ENCODE data around the gene ACACB.

Gene ACACB

DNA sequence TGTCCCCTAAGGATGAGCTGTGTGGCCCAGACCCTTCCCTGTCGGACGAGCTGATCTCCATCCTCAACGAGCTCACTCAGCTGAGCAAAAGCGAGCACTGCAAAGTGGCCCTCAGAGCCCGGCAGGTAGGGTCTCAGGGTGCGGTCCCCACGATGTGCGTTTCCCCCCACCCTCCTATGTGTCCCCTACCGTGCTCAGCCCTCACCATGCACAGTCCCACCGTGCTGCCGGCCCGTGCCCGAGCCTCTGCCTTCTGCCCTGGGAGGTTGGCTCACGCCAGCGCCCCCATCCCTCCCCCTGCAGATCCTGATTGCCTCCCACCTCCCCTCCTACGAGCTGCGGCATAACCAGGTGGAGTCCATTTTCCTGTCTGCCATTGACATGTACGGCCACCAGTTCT lies 106.1 kb downstream of the ACACB start:
- DNase-seq: no peak

DNA sequence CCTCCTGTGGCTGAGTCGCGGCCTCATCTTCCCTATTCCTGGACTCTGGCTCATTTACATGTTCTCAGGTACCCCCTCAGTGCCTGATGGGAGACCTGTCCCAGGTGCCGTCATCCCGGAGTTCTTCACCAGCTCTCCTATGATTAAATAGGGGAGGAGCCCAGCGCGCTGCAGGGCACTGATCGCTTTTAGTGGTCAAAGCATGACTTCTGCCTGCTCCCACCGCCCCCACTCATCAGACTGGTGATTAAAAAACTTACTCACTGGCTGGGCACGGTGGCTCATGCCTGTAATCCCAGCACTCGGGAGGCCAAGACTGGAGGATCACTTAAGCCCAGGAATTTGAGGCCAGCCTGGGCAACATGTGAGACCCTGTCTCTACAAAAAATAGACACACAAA lies 106.8 kb downstream of the ACACB start:
- no peak for DNase-seq

DNA sequence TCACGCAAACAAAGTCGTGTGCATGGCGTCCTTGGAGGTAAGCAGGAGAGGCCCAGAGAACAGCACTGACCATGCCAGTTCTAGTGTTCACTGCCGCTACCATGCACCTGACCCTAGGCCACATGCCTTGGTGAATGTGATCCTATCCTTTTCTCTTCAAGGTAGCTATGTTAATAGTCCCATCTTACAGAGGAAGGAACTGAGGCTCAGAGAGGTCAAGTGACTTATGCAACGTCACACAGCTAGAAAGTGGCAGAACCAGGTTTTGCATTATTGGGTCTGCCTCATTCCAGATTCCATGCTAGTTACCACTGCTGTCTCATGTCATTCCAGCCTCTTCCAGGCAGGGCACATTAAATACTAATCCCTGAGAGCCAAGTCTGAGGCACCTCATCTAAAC lies 107.5 kb downstream of the ACACB start:
- DNase-seq: no peak

DNA sequence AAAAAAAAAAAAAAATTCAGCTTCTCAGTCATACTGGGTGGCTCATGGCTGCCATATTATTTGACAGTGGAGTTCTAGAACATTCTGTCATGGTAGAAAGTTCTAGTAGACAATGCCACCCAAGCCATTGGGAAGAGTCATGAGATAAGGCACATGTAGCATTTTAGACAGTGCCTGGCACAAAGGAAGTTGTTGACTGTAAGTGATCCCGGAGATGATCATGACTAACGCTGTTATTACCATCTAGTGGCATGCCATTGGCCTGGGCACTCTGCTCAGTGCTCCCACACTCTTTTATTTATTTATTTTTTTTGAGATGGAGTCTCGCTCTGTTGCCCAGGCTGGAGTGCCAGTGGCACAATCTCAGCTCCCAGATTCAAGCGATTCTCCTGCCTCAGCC lies 112.3 kb downstream of the ACACB start:
- DNase-seq: no peak

DNA sequence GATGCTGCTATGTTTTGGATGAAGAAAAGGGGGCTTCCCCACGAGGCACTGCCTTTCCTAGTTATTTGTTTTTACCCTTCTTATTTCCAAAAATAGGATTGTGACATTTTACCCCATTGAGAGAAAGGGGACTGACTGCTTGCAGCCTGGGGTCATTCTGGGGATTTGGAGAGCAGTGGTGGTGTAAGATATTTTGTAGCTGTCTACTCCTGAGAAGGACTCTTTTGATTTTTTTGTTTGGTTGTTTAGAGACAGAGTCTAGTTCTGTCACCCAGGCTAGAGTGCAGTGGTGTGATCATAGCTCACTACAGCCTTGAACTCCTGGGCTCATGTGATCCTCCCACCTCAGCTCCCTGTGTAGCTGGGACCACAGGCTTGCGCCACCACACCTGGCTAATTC lies 113.8 kb downstream of the ACACB start:
- DNase-seq: no peak

DNA sequence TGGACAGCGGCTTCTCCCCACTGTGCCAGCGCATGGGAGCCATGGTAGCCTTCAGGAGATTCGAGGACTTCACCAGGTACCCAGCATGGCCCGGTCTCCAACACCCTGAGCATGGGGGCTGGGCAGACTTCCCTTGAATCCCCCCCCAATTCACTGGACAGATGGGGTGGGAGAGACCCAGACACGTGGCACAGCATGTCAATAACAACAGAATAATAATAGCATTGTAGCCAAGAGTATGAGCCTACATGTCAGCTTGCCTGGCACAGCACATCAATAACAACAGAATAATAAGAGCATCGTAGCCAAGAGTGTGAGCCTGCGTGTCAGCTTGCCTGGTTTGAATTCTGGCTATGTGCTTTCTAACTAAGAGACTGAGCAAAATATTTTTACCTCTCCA lies 116.3 kb downstream of the ACACB start:
- DNase-seq: no peak

DNA sequence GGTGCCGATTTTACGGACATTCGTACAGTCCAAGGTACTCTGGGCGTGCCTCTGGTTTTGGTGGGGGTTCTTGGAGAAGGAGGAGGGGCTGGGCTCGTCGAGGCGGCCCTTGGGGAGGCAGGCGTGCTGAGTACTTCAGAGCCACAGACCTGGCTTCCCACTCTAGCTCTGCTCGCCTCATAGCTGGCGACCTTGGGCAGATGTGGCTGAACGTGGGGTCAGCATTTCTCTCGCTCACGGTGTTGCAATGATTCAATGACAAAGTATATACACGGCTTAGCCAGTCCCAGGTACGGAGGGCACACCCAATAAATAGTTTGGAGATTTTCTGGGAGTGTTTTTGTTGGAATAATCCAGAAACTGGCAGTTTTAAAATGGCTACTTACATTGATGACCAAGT lies 117.6 kb downstream of the ACACB start:
- no peak for DNase-seq

DNA sequence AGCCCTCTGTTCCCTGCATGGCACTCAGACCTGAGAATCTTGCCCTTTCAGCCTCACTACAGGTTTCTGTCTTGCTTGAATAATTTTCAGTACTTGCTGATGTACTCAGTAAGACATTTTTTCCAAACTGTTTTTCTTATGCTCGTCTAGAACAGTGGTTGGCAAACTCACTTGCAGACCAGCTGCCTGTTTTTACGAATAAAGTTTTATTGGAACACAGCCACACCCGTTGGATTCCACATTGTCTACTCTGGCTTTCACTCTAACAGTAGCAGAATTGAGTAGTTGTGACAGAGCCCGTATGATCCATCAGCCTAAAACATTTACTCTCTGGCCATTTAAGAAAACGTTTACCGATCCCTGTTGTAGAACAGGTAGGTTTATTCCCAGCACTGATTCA lies 119.9 kb downstream of the ACACB start:
- DNase-seq: no peak

DNA sequence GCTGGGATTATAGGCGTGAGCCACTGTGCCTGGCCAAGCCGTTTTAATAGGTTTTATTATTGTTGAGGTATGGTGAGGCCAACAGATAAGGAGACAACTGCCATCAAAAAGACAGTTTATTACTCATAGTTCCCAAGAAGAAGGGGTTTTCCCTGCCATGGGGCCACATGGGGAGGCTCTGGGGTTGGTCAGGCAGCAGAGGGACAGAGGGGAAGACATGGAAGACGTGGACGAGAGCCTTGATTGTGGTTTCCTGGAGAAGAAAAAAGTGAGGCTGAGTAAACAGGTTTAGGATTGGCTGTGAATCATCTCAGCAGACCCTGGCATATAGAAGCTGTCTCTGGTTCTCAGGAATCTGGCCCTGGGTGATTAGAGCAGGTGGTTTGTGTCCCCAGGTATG lies 122.8 kb downstream of the ACACB start:
- DNase-seq: no peak

DNA sequence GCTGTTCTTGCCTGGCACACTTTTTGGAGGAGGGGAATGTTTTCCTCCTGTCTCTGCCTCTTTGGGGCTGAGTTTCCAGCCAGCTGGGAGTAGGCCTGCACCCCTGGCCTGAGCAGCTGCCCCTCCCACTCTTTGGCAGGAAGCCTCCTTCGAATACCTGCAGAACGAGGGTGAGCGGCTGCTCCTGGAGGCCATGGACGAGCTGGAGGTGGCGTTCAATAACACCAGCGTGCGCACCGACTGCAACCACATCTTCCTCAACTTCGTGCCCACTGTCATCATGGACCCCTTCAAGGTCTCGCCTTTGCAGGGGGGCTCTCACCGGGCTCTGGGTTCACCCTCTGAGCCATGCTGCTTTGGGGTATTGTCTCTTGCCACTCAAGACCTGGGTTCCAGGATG lies 123.3 kb downstream of the ACACB start:
- no peak for DNase-seq

DNA sequence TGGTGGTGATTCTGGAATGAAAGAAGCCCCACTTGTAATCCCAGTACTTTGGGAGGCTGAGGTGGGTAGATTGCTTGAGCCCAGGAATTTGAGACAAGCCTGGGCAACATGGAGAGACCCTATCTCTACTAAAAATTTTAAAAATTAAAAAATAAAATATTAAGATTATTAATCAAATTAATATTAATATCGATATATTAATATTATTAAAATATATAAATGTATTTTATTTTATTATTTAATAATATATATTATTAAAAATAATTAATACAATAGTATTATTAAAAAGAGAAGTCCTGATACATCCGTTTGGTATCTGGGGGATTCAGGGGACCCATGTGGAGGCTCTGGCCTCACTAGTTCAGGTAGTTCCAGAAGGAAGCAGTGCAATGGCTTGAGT lies 124.0 kb downstream of the ACACB start:
- no peak for DNase-seq

DNA sequence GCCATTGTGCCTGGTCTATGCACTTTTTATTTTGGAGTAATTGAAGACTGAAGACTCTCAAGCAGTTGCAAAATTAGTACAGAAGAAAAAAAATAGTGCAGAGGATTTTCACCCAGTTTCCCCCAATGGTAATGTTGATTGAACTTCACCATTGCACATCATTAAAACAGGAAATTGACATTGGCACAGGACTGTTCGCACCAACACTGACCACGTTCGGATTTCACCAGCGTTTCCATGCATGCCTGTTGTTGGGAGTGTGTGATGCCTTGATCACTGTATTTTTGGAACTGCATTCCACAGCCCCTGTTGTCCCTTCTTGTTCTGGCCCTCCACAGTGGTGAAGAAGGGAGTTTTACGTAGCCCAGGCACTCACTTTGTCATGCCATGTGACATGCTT lies 125.5 kb downstream of the ACACB start:
- no peak for DNase-seq

DNA sequence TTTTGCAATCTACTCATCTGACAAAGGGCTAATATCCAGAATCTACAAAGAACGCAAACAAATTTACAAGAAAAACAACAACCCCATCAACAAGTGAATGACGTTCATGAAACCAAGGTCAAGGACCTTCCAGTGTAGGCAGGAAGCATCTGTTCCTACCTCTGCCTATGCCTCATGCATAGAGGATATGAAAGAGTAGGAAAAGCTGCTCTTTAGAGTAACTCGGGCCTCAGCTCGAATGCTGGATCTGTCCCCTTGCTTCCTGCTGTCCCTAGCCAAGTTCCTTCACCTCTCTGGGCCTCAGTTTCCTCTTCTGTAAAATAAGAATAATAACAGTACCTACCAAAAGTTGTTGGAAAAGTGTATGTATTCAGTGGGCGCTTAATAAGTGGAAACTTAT lies 127.7 kb downstream of the ACACB start:
- no peak for DNase-seq

DNA sequence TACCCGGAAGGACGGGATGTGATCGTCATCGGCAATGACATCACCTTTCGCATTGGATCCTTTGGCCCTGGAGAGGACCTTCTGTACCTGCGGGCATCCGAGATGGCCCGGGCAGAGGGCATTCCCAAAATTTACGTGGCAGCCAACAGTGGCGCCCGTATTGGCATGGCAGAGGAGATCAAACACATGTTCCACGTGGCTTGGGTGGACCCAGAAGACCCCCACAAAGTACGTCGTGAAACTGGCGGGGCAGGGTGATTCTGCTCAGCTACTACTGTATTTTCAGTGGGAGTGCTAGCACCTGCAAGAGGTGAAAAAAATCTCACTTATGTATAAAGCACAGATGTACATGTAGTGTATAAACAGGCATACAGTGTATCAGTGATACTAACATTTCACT lies 129.8 kb downstream of the ACACB start:
- no peak for DNase-seq

DNA sequence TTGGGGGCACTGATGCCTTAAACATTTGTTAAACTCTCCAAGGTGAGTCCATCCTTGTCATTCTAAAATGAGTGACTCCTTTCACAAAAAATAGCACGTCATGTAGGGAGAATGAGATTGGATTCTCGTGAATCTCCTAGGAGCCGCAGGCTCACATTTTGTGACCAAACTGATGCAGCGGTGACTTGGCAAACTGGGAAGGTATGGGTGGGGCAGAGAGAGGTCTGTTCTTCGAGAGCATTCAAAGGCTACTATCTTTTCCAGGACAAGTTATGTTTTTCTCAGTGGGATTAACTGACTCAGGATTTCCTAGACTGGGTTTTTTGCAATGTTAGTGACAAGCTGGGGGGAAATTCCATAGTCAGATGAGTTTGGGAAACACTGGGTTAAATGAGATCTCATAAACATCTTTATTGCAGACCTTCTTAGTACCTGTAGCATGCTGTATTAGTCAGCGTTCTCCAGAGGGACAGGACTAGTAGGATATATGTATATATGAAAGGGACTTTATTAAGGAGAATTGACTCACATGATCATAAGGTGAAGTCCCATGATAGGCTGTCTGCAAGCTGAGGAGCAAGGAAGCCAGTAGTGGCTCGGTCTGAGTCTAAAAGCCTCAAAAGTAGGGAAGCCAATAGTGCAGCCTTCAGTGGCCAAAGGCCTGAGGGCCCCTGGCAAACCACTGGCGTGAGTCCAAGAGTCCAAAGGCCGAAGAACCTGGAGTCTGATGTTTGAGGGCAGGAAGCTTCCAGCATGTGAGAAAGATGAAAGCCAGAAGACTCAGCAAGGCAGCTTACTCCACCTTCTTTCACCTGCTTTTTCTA lies 131.7 kb downstream of the ACACB start:
- DNase-seq: no peak

DNA sequence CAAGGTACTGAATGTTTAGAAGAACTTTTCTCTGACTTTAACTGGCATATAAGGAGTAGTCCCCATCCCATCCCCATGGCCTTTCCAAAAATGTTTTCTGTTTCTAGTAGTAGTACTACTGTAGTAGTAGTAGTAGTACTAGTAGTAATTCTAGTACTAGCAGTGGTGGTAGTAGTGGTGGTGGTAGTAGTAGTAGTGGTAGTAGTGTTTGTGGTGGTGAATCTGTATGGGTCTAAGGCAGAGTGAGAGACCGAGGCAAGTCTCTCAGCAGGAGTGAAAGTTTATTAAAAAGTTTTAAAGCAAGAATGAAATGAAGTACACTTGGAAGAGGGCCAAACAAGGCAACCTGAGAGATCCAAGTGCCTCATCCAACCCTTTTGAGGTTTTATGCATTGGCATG lies 134.1 kb downstream of the ACACB start:
- no peak for DNase-seq

DNA sequence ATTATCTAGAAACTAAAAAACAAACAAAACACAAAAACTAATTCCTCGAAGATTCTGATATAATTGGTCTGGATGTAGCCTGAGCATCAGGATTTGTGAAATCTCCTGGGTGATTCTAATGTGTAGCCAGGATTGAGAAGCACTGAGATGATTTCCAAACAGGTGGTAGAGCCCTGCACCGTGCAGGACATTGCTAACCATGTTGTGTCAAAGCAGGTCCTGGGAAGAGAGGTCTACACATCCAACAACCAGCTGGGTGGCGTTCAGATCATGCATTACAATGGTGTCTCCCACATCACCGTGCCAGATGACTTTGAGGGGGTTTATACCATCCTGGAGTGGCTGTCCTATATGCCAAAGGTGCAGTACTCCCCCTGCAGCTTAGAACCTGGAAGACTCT lies 136.4 kb downstream of the ACACB start:
- no peak for DNase-seq

DNA sequence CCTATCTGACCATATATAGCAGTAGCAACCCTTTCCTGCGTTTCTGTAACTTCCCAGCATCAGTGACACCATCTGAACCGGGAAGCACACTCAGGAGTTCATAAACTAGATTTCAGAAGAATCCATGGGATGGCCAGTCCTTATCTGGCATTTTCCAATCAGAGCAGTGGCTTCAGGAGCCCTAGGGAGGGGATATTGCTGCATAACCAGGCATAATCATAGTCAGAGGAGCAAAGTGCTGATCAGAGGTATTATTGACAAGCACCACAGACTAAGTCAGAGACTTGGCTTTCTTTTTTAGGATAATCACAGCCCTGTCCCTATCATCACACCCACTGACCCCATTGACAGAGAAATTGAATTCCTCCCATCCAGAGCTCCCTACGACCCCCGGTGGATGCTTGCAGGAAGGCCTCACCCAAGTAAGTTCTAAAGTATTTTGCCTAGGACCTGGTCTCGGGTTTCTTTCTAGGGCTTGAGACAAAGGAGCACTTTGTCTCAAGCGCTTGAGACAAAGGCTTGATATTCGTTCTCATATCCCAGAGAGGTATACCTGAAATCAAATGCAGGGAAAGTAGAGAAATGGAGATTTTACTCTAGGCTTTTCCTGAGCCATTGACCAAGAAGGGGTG lies 137.6 kb downstream of the ACACB start:
- no peak for DNase-seq

DNA sequence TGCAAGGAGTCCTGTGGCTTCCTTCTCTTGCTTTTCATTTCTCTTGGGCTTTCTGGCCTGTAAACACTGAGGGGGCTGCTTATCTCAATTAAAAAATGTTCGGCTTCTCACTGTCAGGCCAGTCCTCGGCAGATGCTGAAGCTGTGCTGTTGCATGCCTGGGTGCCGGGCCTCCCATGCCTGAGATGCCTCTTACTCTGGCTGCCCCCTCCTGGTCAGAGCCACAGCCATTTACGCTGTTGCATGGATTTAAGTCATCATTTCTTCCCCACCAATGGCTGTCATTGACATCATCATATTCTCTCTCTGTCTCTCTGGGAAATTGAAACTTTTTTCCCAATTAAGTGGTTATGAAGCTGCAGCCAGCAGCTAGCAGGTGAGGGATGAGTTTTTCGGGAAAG lies 139.0 kb downstream of the ACACB start:
- no peak for DNase-seq

DNA sequence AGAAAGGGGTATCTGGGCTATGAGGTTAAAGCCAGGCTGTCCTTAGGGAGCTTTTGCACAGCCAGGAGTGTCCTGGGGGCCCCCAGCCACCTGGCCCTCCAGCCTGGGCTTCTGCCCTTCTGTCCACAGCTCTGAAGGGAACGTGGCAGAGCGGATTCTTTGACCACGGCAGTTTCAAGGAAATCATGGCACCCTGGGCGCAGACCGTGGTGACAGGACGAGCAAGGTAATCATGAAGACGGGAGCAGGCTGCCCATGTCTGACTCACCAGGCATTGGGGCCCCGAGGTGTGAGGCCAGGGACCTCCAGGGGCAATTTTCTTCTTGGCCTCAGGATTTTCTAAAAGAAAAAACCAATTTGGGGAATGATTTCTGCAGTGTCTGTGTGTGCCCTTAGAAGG lies 139.6 kb downstream of the ACACB start:
- DNase-seq: no peak

DNA sequence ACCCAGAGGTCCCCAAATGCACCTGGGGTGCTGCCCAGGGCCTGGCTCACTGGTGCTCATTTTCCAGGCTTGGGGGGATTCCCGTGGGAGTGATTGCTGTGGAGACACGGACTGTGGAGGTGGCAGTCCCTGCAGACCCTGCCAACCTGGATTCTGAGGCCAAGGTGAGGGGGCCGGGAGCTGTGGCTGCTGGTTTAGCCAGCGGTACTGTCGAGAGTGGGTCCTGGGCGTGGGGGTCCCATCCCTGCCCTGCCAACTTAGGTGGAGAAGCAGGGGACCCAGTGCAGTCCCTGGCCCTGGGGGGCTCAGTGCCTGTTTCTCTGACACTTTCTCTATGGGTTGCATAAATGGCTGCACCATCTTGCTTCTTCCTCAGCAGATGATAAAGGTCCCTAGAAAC lies 141.8 kb downstream of the ACACB start:
- DNase-seq: no peak

DNA sequence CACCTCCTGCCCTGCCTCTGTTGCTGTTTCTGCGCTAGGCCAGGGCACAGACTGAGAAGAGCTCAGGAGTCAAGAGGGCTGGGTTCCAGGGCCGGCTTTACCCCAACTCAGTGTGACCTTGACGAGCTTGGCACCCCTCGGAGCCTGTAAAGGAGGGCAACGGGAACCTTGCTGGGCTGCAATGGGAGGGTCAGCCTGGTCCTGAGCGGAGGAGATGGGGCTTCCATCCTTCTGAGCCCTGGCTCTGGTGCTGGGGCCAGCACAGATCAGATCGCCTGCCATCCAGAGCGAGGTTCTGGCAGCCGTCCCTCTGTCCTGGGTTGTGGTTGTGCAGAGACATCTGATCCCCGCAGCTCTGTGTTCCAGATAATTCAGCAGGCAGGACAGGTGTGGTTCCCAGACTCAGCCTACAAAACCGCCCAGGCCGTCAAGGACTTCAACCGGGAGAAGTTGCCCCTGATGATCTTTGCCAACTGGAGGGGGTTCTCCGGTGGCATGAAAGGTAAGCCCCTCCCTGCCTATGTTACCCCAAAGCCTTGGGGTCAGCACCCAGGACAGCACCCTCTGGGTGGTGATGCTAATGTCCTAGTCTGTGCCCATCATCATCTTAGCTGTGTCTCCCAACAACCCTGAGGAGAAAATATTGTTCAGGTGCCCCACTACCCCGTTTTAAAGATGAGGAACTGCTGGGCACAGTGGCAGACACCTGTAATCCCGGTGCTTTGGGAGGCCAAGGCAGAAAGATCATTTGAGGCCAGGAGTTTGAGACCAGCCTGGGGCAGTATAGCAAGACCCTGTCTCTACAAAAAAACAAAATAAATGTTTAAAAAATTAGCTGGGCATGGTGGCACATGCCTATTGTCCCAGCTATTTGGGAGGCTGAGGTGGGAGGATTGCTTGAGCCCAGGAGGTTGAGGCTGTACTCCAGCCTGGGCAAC lies 142.5 kb downstream of the ACACB start:
- no peak for DNase-seq

DNA sequence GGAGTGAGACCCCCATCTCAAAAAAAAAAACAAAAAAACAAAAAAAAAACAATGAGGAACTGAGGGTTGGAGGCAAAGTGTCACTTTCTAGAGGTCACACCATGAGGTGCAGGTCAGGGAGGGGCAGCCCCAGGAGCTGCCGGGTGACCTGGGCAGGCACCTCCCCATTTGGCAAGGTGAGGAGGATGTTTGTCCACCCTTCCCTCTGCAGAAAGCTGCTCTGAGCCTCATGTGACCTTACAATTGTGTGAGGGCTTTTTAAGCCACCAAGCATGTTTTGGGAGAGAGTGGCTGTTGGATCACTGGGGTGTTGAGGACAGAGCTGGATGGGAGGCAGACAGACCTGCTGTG lies 143.1 kb downstream of the ACACB start:
- no peak for DNase-seq

DNA sequence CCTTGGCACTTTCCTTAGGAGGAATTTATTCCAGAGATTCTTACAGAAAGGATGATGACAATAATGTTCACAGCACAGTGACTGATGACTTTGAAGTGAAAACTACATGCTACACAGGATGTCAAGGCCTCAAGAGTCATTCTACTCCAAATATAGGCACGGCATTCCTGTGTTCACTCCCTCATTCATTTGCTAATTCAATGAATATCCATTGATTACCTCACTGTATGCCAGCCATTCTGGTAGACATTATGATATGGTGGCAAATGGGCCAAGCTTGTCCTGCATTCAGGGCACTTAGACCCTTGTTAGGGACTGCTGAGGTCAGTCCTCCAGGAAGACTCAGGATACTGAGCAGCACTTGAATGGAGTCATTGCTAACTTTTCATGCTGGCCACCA lies 144.7 kb downstream of the ACACB start:
- DNase-seq: no peak

Measured in retina (tissue), 1 donor.